IMR-90 (cell line): Measurements from ENCODE around the gene PEX5L. TPM values are rescaled to one million over a fixed set of nuclear protein-coding genes. Genes with fewer than 3 reads are reported as not detected.

Experiments used
- ATAC-seq: fragments of 200-7000 bp; cut with Tn5 transposase; 2 replicates; pipeline ENCODE4 v1.9.1; 2020; ENCODE audit warnings: low read depth, mild to moderate bottlenecking, moderate library complexity
- BruUV-seq: library from RNA; stranded (reverse); fragments of 400-500 nt; replicated peaks from 2 replicates; lab custom pipeline; 2021; lab: Mats Ljungman, UMichigan
- CTCF ChIA-PET: fragments of 300-600 bp; formaldehyde crosslinking; extraction: SDS; loops from one replicate; lab custom pipeline; 2021; ENCODE audit warnings: antibody characterized with exemption; lab: Yijun Ruan, JAX
- POLR2A ChIA-PET: fragments of 300-600 bp; sonication (Branson Sonifier 250); formaldehyde crosslinking; loops from one replicate; lab custom pipeline; 2022; ENCODE audit warnings: antibody characterized with exemption; ENCODE audit not compliant: unreplicated experiment; lab: Charles Lee
- DNase-seq: peaks from one replicate; pipeline ENCODE4 v3.0.0; 2013
- H2AFZ ChIP-seq: replicated peaks from 2 replicates; pipeline ENCODE3; 2013; ENCODE audit warnings: low read length, mild to moderate bottlenecking; ENCODE audit not compliant: poor library complexity
- H2AK5ac ChIP-seq: 2 replicates; pipeline ENCODE4 v1.6.1; 2013; ENCODE audit warnings: low read depth, low read length, inconsistent platforms
- H2AK9ac ChIP-seq: replicated peaks from 2 replicates; pipeline ENCODE3; 2013; ENCODE audit warnings: mild to moderate bottlenecking, low read depth, low read length, moderate library complexity; ENCODE audit not compliant: poor library complexity
- H2BK120ac ChIP-seq: 2 replicates; pipeline ENCODE4 v1.6.1; 2013; ENCODE audit warnings: low read depth, low read length, inconsistent platforms
- H2BK15ac ChIP-seq: 3 replicates; pipeline ENCODE4 v1.6.1; 2013; ENCODE audit warnings: low read depth, low read length, inconsistent platforms
- H2BK20ac ChIP-seq: 2 replicates; pipeline ENCODE4 v1.6.1; 2013; ENCODE audit warnings: low read depth, mild to moderate bottlenecking, inconsistent platforms, low read length, moderate library complexity
- H2BK5ac ChIP-seq: 2 replicates; pipeline ENCODE4 v1.6.1; 2013; ENCODE audit warnings: mild to moderate bottlenecking, low read depth, low read length, inconsistent platforms; ENCODE audit not compliant: poor library complexity, severe bottlenecking
- H3K14ac ChIP-seq: replicated peaks from 2 replicates; pipeline ENCODE4 v1.6.1; 2013; ENCODE audit warnings: low read depth, low read length, inconsistent platforms
- H3K18ac ChIP-seq: 2 replicates; pipeline ENCODE4 v1.6.1; 2013; ENCODE audit warnings: low read depth, low read length, control low read depth
- H3K23ac ChIP-seq: 2 replicates; pipeline ENCODE4 v1.6.1; 2013; ENCODE audit warnings: low read depth, low read length, inconsistent platforms
- H3K27ac ChIP-seq: 2 replicates; pipeline ENCODE4 v1.5.1; 2013; ENCODE audit warnings: mild to moderate bottlenecking, control low read depth, low read length; ENCODE audit not compliant: insufficient read depth
- H3K27me3 ChIP-seq: 2 replicates; pipeline ENCODE4 v1.6.1; 2013; ENCODE audit warnings: low read length; ENCODE audit not compliant: control insufficient read depth, insufficient read depth
- H3K36me3 ChIP-seq: 2 replicates; pipeline ENCODE4 v1.6.1; 2013; ENCODE audit warnings: low read length, mixed read lengths; ENCODE audit not compliant: control insufficient read depth, insufficient read depth
- H3K4ac ChIP-seq: 2 replicates; pipeline ENCODE4 v1.6.1; 2013; ENCODE audit warnings: low read depth, low read length, inconsistent platforms
- H3K4me1 ChIP-seq: 2 replicates; pipeline ENCODE4 v1.6.1; 2013; ENCODE audit warnings: low read length, mixed read lengths; ENCODE audit not compliant: control insufficient read depth, insufficient read depth
- H3K4me2 ChIP-seq: 2 replicates; pipeline ENCODE4 v1.6.1; 2013; ENCODE audit warnings: low read depth, mild to moderate bottlenecking, control low read depth, low read length, moderate library complexity
- H3K4me3 ChIP-seq: 2 replicates; pipeline ENCODE4 v1.5.1; 2013; ENCODE audit warnings: low read depth, mild to moderate bottlenecking, control low read depth, low read length, moderate library complexity; ENCODE audit not compliant: insufficient read depth
- H3K56ac ChIP-seq: 2 replicates; pipeline ENCODE4 v1.6.1; 2013; ENCODE audit warnings: low read length, inconsistent platforms; ENCODE audit not compliant: insufficient read depth; ENCODE audit errors: extremely low read depth
- H3K79me1 ChIP-seq, 2 experiments: 2 replicates each; pipeline ENCODE4 v1.6.1; 2013; ENCODE audit warnings: low read length in 2 of 2, inconsistent platforms in 1 of 2, low read depth in 1 of 2
- H3K9ac ChIP-seq: 2 replicates; pipeline ENCODE4 v1.6.1; 2013; ENCODE audit warnings: low read depth, low read length, control low read depth
- H3K9me1 ChIP-seq: 2 replicates; pipeline ENCODE4 v1.6.1; 2013; ENCODE audit warnings: low read length, inconsistent platforms; ENCODE audit not compliant: insufficient read depth
- H3K9me3 ChIP-seq: 2 replicates; pipeline ENCODE4 v1.6.1; 2013; ENCODE audit warnings: low read length; ENCODE audit not compliant: control insufficient read depth, insufficient read depth
- H4K20me1 ChIP-seq: 2 replicates; pipeline ENCODE4 v1.6.1; 2013; ENCODE audit warnings: low read length, inconsistent platforms; ENCODE audit not compliant: insufficient read depth
- H4K5ac ChIP-seq: 2 replicates; pipeline ENCODE4 v1.6.1; 2013; ENCODE audit warnings: mild to moderate bottlenecking, low read depth, low read length, control low read depth
- H4K8ac ChIP-seq, 2 experiments: 2 replicates each; pipeline ENCODE4 v1.6.1; 2013; ENCODE audit warnings: low read depth in 2 of 2, low read length in 2 of 2, control low read depth in 1 of 2, inconsistent platforms in 1 of 2
- H4K91ac ChIP-seq: 2 replicates; pipeline ENCODE4 v1.6.1; 2013; ENCODE audit warnings: low read depth, low read length, inconsistent platforms; ENCODE audit not compliant: insufficient read depth
- BHLHE40 ChIP-seq: fragments of 150-350 bp; IDR thresholded peaks from 2 replicates; pipeline ENCODE4 v1.6.1; 2016; ENCODE audit warnings: mild to moderate bottlenecking, low read depth, low read length
- CEBPB ChIP-seq: IDR thresholded peaks from 2 replicates; pipeline ENCODE4 v1.6.1; 2012; ENCODE audit warnings: low read depth, low read length, improper control_type of control experiment
- CHD1 ChIP-seq: IDR thresholded peaks from 2 replicates; pipeline ENCODE4 v1.6.1; 2012; ENCODE audit warnings: low read depth, low read length, improper control_type of control experiment
- CTCF ChIP-seq: conservative IDR thresholded peaks from 2 replicates; pipeline ENCODE4 v1.5.1; 2012; ENCODE audit warnings: mild to moderate bottlenecking, low read depth, low read length, improper control_type of control experiment
- ELK1 ChIP-seq: fragments of 150-350 bp; IDR thresholded peaks from 2 replicates; pipeline ENCODE4 v1.6.1; 2016; ENCODE audit warnings: low read depth, mild to moderate bottlenecking, low read length, moderate library complexity, borderline replicate concordance
- FOS ChIP-seq: fragments of 150-350 bp; IDR thresholded peaks from 2 replicates; pipeline ENCODE4 v1.6.1; 2016; ENCODE audit warnings: low read depth, low read length
- MAFK ChIP-seq: IDR thresholded peaks from 2 replicates; pipeline ENCODE4 v1.6.1; 2012; ENCODE audit warnings: low read depth, low read length, improper control_type of control experiment
- MAZ ChIP-seq: IDR thresholded peaks from 2 replicates; pipeline ENCODE4 v1.6.1; 2012; ENCODE audit warnings: low read depth, mild to moderate bottlenecking, low read length, improper control_type of control experiment, moderate library complexity, borderline replicate concordance
- MXI1 ChIP-seq: IDR thresholded peaks from 2 replicates; pipeline ENCODE4 v1.6.1; 2012; ENCODE audit warnings: low read depth, mild to moderate bottlenecking, low read length, moderate library complexity, borderline replicate concordance
- NFE2L2 ChIP-seq: fragments of 150-350 bp; IDR thresholded peaks from 2 replicates; pipeline ENCODE4 v1.6.1; 2016; ENCODE audit warnings: low read depth, mild to moderate bottlenecking, low read length
- POLR2A ChIP-seq: IDR thresholded peaks from 2 replicates; pipeline ENCODE4 v1.6.1; 2012; ENCODE audit warnings: mild to moderate bottlenecking, low read depth, low read length
- RAD21 ChIP-seq: IDR thresholded peaks from 2 replicates; pipeline ENCODE4 v1.6.1; 2012; ENCODE audit warnings: low read length, improper control_type of control experiment
- RCOR1 ChIP-seq: IDR thresholded peaks from 2 replicates; pipeline ENCODE4 v1.6.1; 2012; ENCODE audit warnings: mild to moderate bottlenecking, low read length, improper control_type of control experiment; ENCODE audit not compliant: insufficient replicate concordance
- RFX5 ChIP-seq: IDR thresholded peaks from 2 replicates; pipeline ENCODE4 v1.8.0; 2012; ENCODE audit warnings: low read depth, mild to moderate bottlenecking, low read length, moderate library complexity
- SMC3 ChIP-seq: fragments of 150-350 bp; IDR thresholded peaks from 2 replicates; pipeline ENCODE4 v1.6.1; 2016; ENCODE audit warnings: low read depth, mild to moderate bottlenecking, antibody characterized with exemption, low read length, moderate library complexity
- USF2 ChIP-seq: fragments of 150-350 bp; IDR thresholded peaks from 2 replicates; pipeline ENCODE4 v1.6.1; 2017; ENCODE audit warnings: mild to moderate bottlenecking, antibody characterized with exemption, low read length, low read depth
- dilution Hi-C: fragments of 300-500 bp; cut with HindIII; formaldehyde crosslinking; loops from one replicate; pipeline ENCODE4 v1.14.3; 2018; ENCODE audit warnings: low sequenced_read_pairs; ENCODE audit not compliant: unreplicated experiment
- in situ Hi-C: fragments of 300-500 bp; cut with MboI; formaldehyde crosslinking; loops from 3 replicates; pipeline ENCODE4 v1.14.3; 2019; ENCODE audit warnings: low sequenced_read_pairs, inconsistent platforms, mixed read lengths
- intact Hi-C: fragments of 100-400 bp; cut with micrococcal nuclease; formaldehyde crosslinking; loops from 2 replicates; pipeline ENCODE4 v1.10.0; 2022
- polyA plus RNA-seq, 3 experiments: library from polyadenylated mRNA; depleted of rRNA; stranded (reverse); fragments of >200 nt; gene quantifications; 2 replicates each; pipeline ENCODE4 v1.2.3, GENCODE V29; 2012; ENCODE audit warnings: low replicate concordance in 1 of 3
- total RNA-seq: library from RNA; depleted of rRNA; stranded (reverse); fragments of >200 nt; gene quantifications from 2 replicates; pipeline ENCODE4 v1.2.3, GENCODE V29; 2012

The PEX5L gene
- total and polyA plus RNA-seq, 2 of the 4 experiments (the other 2 are of a cell fraction), result not detected

- Histone ChIP-seq H2BK15ac (no peak overlapping the region), H2AFZ (no peak overlapping the region), H2AK9ac (no peak overlapping the region), H3K9me1 (no peaks in the 10 kb centered on the region), H3K4me3 (no peak overlapping the region), H3K14ac (no peak overlapping the region), H3K9me3 (peaks cover 5% of the 10 kb centered on the region), H3K36me3 (no peaks in the 10 kb centered on the region), H4K5ac (no peak overlapping the region), H2AK5ac (no peak overlapping the region), H2BK5ac (no peak overlapping the region), H3K23ac (no peak overlapping the region), H4K20me1 (no peaks in the 10 kb centered on the region), H3K79me1 (no peaks in the 10 kb centered on the region), H3K27me3 (no peaks in the 10 kb centered on the region), H4K8ac (no peak overlapping the region), H4K91ac (no peak overlapping the region), H3K56ac (no peak overlapping the region), H3K27ac (no peak overlapping the region), H3K4me1 (no peaks in the 10 kb centered on the region), H3K18ac (no peak overlapping the region), H2BK120ac (no peak overlapping the region), H3K4me2 (no peak overlapping the region), H3K9ac (no peak overlapping the region), H3K4ac (no peak overlapping the region), H2BK20ac (no peak overlapping the region)
- intact Hi-C loops (no loop called here), dilution Hi-C loops (no loop called here), in situ Hi-C loops (no loop called here)
- ChIA-PET POLR2A (no interaction called here), CTCF (no interaction called here)
- no peak for TF ChIP-seq RFX5
- no peak for TF ChIP-seq BHLHE40
- no peak for TF ChIP-seq MAFK
- no peak for TF ChIP-seq FOS
- TF ChIP-seq CHD1, result no peak
- no peak for TF ChIP-seq CTCF
- TF ChIP-seq MAZ, result no peak
- TF ChIP-seq NFE2L2, result no peak
- TF ChIP-seq MXI1, result no peak
- TF ChIP-seq RCOR1, result no peak
- TF ChIP-seq POLR2A, result no peak
- TF ChIP-seq RAD21, result no peak
- no peak for TF ChIP-seq ELK1
- no peak for TF ChIP-seq SMC3
- no peak for TF ChIP-seq USF2
- TF ChIP-seq CEBPB, result no peak
- no peak for ATAC-seq
- BruUV-seq, result no TSS peak
- no peak for DNase-seq
Measured at GRCh38 chr3:180073561-180073960, 36.8 kb upstream of the PEX5L start.
